22Rv1 (cell line): Measurements from ENCODE around the gene SCYL2.
"Not testable (repeated sequence)": the region's sequence is repeated elsewhere in the genome, so short reads cannot be mapped to it uniquely, and the experiment has no call there.

Experiments used
- H3K27ac ChIP-seq: fragments of 450-650 bp; 2 replicates; pipeline ENCODE4 v1.5.1; 2017
- CTCF ChIP-seq: fragments of 450-650 bp; IDR thresholded peaks from 2 replicates; pipeline ENCODE4 v1.5.1; 2017; ENCODE audit warnings: mild to moderate bottlenecking
- ZFX ChIP-seq: fragments of 450-650 bp; IDR thresholded peaks from 2 replicates; pipeline ENCODE4 v1.6.1; 2017; ENCODE audit warnings: antibody characterized with exemption, borderline replicate concordance

Gene SCYL2

GRCh38 chr12:100229876-100230275 is 37.1 kb upstream of the SCYL2 start:
- no peak for TF ChIP-seq ZFX
- TF ChIP-seq CTCF = no peak
- peak overlapping the region; percentile 81 for H3K27ac ChIP-seq

- H3K27ac ChIP-seq = not testable (repeated sequence)
These were observed 35.1 kb upstream of the SCYL2 start for GRCh38 chr12:100231873-100232272.

- H3K27ac ChIP-seq = no peak overlapping the region
- TF ChIP-seq CTCF = no peak
These were observed 32.8 kb upstream of the SCYL2 start for GRCh38 chr12:100234166-100234565.

GRCh38 chr12:100234591-100235304 is 32.2 kb upstream of the SCYL2 start:
- H3K27ac ChIP-seq = no peak overlapping the region
- peak; percentile 97 for TF ChIP-seq CTCF
- TF ChIP-seq ZFX = no peak

GRCh38 chr12:100238801-100239200 is 28.2 kb upstream of the SCYL2 start:
- no peak overlapping the region for H3K27ac ChIP-seq
- TF ChIP-seq ZFX (no peak), CTCF (no peak)

GRCh38 chr12:100239589-100239988 is 27.4 kb upstream of the SCYL2 start:
- no peak overlapping the region for H3K27ac ChIP-seq
- TF ChIP-seq ZFX = no peak

GRCh38 chr12:100243137-100243536 is 23.8 kb upstream of the SCYL2 start:
- no peak overlapping the region for H3K27ac ChIP-seq
- TF ChIP-seq CTCF = no peak
- TF ChIP-seq ZFX = no peak

GRCh38 chr12:100247765-100248164 is 19.2 kb upstream of the SCYL2 start:
- H3K27ac ChIP-seq = no peak overlapping the region
- TF ChIP-seq ZFX (no peak), CTCF (no peak)
